ENCODE data around the gene MTCP1.

The MTCP1 gene

GRCh38 chrX:155054255-155054654, 16.7 kb downstream of the MTCP1 start:
- in situ Hi-C loops (cut with MboI; ENCODE audit: low sequenced_read_pairs) = no loop called here

GRCh38 chrX:155053656-155054055, 17.3 kb downstream of the MTCP1 start:
- in situ Hi-C loops (cut with MboI; ENCODE audit: low sequenced_read_pairs) = no loop called here

- in situ Hi-C loops (cut with MboI; ENCODE audit: low sequenced_read_pairs) = no loop called here
Observed at GRCh38 chrX:155052738-155053498, 18.0 kb downstream of the MTCP1 start.

GRCh38 chrX:155048977-155049619, 21.8 kb downstream of the MTCP1 start:
- in situ Hi-C loops (cut with MboI; ENCODE audit: low sequenced_read_pairs) = no loop called here

GRCh38 chrX:155046811-155047528, 24.0 kb downstream of the MTCP1 start:
- in situ Hi-C loops (cut with MboI; ENCODE audit: low sequenced_read_pairs) = no loop called here

- in situ Hi-C loops (cut with MboI; ENCODE audit: low sequenced_read_pairs) = no loop called here
Observed at GRCh38 chrX:155046129-155046810, 24.7 kb downstream of the MTCP1 start.

- in situ Hi-C loops (cut with MboI; ENCODE audit: low sequenced_read_pairs) = no loop called here
Observed at GRCh38 chrX:155035688-155036087, 35.2 kb downstream of the MTCP1 start.

GRCh38 chrX:155031657-155032056, 39.3 kb downstream of the MTCP1 start:
- in situ Hi-C loops (cut with MboI; ENCODE audit: low sequenced_read_pairs) = no loop called here

GRCh38 chrX:155028877-155029291, 42.1 kb downstream of the MTCP1 start:
- in situ Hi-C loops (cut with MboI; ENCODE audit: low sequenced_read_pairs) = no loop called here

GRCh38 chrX:155028129-155028528, 42.8 kb downstream of the MTCP1 start:
- in situ Hi-C loops (cut with MboI; ENCODE audit: low sequenced_read_pairs) = no loop called here

- in situ Hi-C loops (cut with MboI; ENCODE audit: low sequenced_read_pairs) = no loop called here
Observed at GRCh38 chrX:155027509-155028066, 43.3 kb downstream of the MTCP1 start.

- in situ Hi-C loops (cut with MboI; ENCODE audit: low sequenced_read_pairs) = no loop called here
Observed at GRCh38 chrX:155026727-155027508, 44.0 kb downstream of the MTCP1 start, which contains the start of gene FUNDC2. FUNDC2 (plus strand) TSS chrX:155026844; CDS start chrX:155026939, 95 bp downstream.

GRCh38 chrX:155026420-155026726, 44.6 kb downstream of the MTCP1 start:
- in situ Hi-C loops (cut with MboI; ENCODE audit: low sequenced_read_pairs) = no loop called here

GRCh38 chrX:155023907-155024833, 46.8 kb downstream of the MTCP1 start:
- in situ Hi-C loops (cut with MboI; ENCODE audit: low sequenced_read_pairs) = no loop called here

- in situ Hi-C loops (cut with MboI; ENCODE audit: low sequenced_read_pairs) = no loop called here
Observed at GRCh38 chrX:155022585-155022984, 48.4 kb downstream of the MTCP1 start, which contains the start of gene F8. F8 (minus strand) TSS chrX:155022723; CDS start chrX:155022552, 171 bp downstream.

- in situ Hi-C loops (cut with MboI; ENCODE audit: low sequenced_read_pairs) = no loop called here
Observed at GRCh38 chrX:155020591-155020990, 50.3 kb downstream of the MTCP1 start.

All from HL-60/S4 treated with retinoic acid at 250 ng/mL for 4 days and 3 days (cell line).